GM13976 (cell line): Measurements from ENCODE around the gene ABCD1.

Experiments
- DNase-seq: peaks from one replicate; pipeline ENCODE4 v3.0.0; 2012; ENCODE audit warnings: low spot score
- in situ Hi-C: fragments of 300-500 bp; cut with MboI; formaldehyde crosslinking; loops from one replicate; pipeline ENCODE4 v1.12.0; 2022; ENCODE audit warnings: low sequenced_read_pairs, mixed read lengths, inconsistent platforms; ENCODE audit not compliant: unreplicated experiment
- TF ChIP-seq, protein P1 (sequence below): IDR thresholded peaks from 2 replicates; pipeline ENCODE4 v1.5.1; 2012; ENCODE audit warnings: borderline replicate concordance, mild to moderate bottlenecking; ENCODE audit not compliant: insufficient read depth; ENCODE audit errors: extremely low read depth, missing control alignments, control extremely low read depth

ABCD1 gene

DNA sequence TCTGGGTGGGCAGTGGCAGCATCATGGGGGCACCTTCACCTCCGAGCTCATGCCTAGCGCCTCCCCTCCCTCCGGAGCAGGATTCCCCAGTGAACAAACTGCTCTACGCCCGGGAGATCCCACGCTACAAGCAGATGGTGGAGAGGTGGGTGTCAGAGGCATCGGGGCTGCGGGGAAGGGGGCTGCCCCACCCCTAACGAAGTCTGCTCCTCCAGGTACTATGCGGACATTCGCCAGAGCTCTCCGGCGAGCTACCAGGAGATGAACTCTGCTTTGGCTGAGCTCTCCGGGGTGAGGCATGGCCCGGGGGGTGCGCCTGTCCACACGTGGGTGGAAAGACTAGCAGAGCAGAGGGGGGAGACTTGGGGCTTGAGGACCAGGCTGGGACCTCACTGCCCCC, 53.5 kb downstream of the ABCD1 start:
- TF ChIP-seq, protein P1, sequence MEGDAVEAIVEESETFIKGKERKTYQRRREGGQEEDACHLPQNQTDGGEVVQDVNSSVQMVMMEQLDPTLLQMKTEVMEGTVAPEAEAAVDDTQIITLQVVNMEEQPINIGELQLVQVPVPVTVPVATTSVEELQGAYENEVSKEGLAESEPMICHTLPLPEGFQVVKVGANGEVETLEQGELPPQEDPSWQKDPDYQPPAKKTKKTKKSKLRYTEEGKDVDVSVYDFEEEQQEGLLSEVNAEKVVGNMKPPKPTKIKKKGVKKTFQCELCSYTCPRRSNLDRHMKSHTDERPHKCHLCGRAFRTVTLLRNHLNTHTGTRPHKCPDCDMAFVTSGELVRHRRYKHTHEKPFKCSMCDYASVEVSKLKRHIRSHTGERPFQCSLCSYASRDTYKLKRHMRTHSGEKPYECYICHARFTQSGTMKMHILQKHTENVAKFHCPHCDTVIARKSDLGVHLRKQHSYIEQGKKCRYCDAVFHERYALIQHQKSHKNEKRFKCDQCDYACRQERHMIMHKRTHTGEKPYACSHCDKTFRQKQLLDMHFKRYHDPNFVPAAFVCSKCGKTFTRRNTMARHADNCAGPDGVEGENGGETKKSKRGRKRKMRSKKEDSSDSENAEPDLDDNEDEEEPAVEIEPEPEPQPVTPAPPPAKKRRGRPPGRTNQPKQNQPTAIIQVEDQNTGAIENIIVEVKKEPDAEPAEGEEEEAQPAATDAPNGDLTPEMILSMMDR = no peak
- in situ Hi-C loops = no loop called here
- no peak for DNase-seq

DNA sequence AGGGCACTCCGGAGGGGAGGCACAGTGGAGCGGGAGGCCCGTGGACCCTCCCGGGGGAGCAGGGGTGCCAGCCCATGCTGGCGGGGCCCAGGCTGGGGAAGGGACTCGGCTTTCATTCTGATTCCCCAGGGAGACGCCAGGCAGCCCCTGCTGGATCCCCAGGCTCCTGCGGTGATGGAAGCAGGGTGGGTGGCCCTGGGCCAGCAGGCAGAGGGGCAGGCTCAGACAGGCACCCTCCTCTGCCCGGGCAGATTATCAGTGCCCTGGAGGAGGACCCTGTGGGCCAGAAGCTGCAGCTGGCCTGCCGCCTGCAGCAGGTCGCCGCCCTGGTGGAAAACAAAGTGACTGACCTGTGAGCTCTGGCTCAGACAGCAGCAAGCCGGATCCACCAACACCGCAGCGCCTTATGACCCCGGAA, 54.0 kb downstream of the ABCD1 start:
- TF ChIP-seq, protein P1 = no peak
- no peak for DNase-seq
- in situ Hi-C loops = no loop called here

DNA sequence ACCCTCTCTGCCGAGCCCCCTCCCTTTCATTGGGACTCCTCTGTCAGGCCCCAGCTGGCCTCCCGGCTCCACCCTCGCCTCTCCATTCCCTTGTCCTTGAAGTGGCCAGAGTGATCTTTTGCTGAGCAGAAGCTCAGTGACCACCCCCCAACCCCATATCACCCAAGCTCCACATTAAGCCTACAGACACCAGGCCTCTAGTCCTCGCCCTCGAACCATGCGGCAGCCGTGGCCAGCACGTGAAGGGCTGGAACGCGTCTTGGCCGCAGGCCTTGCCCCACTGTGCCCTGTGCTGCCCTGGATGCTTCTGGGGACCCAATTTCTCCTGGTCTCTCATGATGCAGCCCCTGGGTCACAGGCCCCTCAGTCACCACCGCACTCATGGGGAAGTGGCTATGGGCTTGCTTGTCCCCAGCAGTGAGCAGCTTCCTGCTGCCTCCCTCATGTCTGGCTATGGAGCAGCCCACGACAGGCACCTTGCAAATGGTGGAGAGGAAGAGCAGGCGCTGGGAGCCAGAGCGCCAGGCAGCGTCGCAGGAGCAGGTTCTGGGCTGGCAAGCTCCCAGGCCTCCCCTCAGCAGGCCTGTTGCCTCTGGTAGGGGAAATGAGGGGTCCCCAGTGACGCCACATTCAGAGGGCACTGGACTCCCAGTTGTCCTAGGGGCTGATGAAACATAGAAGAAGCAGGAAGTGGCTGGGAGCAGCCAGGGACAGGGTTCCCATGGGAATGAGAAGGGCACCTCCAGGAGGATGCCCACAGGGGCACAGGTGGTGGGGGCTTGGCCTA, 55.4 kb downstream of the ABCD1 start:
- in situ Hi-C loops = no loop called here
- no peak for DNase-seq
- TF ChIP-seq, protein P1 = no peak

DNA sequence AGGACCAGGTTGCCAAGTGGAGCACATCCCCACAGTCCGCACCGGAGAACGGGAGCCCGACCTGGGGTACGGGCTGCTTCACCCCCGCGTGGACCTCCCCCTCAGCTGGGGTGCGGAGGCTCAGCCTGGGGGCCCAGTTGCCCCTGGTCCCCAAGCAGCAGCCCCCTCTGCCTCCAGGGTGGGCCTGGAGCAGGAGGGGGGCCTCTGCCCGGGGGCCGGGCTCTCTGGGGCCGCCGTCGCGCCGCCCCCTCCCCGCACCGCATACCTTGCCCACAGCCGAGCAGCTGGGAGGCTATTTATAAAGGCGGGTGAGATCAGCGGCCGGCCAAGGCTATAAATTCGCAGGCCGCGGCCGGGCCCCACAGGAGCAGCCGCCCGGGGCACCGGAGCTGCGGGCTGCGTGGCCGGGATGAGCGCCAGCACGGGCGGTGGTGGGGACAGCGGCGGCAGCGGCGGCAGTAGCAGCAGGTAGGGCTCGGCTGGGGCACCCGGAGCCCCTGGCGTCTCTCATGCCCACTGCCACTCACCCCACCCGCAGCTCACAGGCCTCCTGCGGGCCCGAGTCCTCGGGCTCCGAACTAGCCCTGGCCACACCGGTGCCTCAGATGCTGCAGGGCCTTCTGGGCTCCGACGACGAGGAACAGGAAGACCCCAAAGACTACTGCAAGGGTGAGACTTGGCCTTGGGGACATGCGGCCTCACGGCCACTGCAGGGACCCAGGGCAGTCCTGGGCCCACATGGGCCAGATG, 56.2 kb downstream of the ABCD1 start, which contains the start of gene SRPK3:
Gene SRPK3 (plus strand): TSS at position 364 of the 750 bp plus-strand sequence. CDS start 46 bp downstream, at position 410.
- TF ChIP-seq, protein P1 = no peak
- DNase-seq = no peak
- in situ Hi-C loops = no loop called here

DNA sequence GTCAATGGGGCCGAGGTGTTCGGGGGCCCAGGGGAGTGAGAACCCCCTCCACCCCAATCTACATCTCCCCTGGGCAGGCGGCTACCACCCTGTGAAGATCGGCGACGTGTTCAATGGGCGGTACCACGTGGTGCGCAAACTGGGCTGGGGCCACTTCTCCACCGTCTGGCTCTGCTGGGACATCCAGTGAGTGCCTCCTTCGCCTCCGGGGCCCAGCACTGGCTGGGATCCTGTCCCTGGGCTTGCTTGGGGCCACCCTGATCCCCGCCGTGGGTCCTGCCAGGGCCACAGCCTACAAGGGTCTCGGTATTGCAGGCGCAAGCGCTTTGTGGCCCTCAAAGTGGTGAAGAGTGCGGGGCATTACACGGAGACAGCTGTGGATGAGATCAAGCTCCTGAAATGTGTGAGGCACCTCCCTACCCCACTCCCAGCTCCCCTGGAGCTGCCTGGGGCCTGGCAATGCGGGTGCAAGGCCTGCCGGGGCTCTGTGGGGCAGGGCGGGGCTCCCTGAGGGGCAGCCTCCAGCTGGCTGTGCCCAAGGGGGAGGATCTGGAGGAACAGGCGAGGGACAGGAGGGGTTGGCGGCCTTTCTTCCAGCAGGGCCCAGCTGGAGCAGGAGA, 56.9 kb downstream of the ABCD1 start:
- TF ChIP-seq, protein P1 = no peak
- no peak for DNase-seq
- in situ Hi-C loops = no loop called here

DNA sequence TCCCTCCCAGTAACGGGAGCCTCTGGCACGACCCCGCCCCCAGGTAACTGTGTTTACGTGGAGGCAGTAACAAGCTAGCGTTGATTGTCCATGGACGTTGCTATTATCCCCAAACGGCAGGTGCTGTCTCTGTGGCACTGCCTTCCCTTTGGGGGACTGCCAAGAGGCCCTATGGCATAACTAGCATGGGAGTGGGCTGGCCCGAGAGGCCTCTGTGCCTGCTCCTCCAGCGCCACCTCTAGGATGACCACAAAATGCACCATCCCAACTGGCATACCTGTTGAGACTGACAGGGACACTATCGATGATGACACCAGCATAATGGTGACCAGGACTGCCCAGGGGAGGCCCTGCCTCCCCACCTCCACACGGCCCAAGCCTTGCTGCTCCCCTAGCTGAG, 57.7 kb downstream of the ABCD1 start:
- in situ Hi-C loops = no loop called here
- no peak for DNase-seq
- TF ChIP-seq, protein P1 = no peak
